ENCODE results near the gene RIN1. TPM values are rescaled to one million over a fixed set of nuclear protein-coding genes. Genes with fewer than 3 reads are reported as not detected.
A peak's percentile ranks its signal among the peaks of the same experiment; 100 is the strongest.

The RIN1 gene
- total and polyA plus RNA-seq, 10 donors: 2.3 to 10.9 (median 7.6) TPM

- 68 to 88% (median 86%) methylated on average over 2 to 14 of the region's 14 CpGs for WGBS, 5 donors
- Histone ChIP-seq H3K4me3 (no peak overlapping the region), H3K9me3 (no peaks in the 10 kb centered on the region), H3K27ac (no peak overlapping the region), H3K36me3 (peaks cover 0 to 27% (median 6%) of the 10 kb centered on the region in 6 donors), H3K4me1 (peaks cover 15 to 72% (median 36%) of the 10 kb centered on the region in 6 donors), H3K27me3 (replicated peaks in 1 of 7) (peaks cover 0 to 14% (median 0%) of the 10 kb centered on the region in 7 donors)
- DNase-seq: peak; percentile 75
- TF ChIP-seq, protein P1, sequence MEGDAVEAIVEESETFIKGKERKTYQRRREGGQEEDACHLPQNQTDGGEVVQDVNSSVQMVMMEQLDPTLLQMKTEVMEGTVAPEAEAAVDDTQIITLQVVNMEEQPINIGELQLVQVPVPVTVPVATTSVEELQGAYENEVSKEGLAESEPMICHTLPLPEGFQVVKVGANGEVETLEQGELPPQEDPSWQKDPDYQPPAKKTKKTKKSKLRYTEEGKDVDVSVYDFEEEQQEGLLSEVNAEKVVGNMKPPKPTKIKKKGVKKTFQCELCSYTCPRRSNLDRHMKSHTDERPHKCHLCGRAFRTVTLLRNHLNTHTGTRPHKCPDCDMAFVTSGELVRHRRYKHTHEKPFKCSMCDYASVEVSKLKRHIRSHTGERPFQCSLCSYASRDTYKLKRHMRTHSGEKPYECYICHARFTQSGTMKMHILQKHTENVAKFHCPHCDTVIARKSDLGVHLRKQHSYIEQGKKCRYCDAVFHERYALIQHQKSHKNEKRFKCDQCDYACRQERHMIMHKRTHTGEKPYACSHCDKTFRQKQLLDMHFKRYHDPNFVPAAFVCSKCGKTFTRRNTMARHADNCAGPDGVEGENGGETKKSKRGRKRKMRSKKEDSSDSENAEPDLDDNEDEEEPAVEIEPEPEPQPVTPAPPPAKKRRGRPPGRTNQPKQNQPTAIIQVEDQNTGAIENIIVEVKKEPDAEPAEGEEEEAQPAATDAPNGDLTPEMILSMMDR (IDR thresholded peaks at IDR 0.05 in 8 of 11, conservative IDR thresholded peaks at IDR 0.05 in 3 of 11): no peak
- TF ChIP-seq POLR2AphosphoS5 (IDR thresholded peaks at IDR 0.05) (no peak), POLR2A (IDR thresholded peaks at IDR 0.05) (no peak)
- intact Hi-C loops (cut with DNase I; ENCODE audit: low total_unique reads): loop anchor here (5.0 kb wide), 1 partner anchor 61 kb away; no protein-coding TSS in a partner anchor
These were observed 52.7 kb downstream of the RIN1 start for GRCh38 chr11:66283461-66284105.

DNA sequence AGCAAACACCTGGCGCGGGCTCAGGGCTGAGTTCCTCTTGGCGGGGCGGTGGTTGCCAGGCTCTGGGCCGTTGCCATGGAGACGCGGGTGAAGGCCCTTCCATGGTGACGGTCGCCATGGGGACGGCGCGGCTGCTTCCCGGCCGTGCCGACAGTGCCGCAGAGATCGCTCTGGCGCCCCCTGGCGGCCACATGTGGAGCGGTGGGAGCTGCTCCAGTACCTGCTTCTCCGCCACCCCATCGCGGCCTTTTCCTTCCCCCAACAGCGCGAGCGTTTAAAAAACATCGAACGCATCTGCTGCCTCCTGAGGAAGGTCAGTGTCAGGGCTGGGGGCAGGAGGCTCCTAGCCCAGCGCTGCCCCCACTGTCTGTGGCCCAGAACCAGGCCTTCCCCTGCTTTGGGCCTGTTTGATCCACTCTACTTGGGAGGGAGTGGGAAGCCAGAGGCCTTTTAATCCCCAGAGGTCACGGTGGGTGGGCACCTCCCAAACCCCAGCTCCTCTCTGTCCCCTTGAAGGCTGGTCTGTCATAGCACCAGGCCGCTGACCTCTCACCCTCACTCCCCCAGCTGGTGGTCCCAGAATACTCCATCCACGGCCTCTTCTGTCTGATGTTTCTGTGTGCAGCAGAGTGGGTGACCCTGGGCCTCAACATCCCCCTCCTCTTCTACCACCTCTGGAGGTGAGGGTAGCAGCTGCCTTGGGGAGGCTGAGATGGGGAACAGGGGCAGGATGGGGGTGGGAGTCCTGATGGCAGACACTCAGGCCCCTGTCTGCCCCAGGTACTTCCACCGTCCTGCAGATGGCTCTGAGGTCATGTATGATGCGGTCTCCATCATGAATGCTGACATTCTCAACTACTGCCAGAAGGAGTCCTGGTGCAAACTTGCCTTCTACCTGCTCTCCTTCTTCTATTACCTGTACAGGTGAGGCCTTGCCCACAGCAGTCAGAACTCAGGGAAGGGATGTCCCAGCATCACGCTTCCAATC is 53.5 kb downstream of the RIN1 start:
- H3K27ac ChIP-seq: peak overlapping the region in 4 of 8 donors; percentile 46 to 61 (median 50)

More for the DNA sequence above, 53.5 kb downstream of the RIN1 start:
- peaks cover 0 to 17% (median 0%) of the 10 kb centered on the region in 7 donors for H3K27me3 ChIP-seq (replicated peaks in 1 of 7)
- peaks cover 0 to 27% (median 6%) of the 10 kb centered on the region in 6 donors for H3K36me3 ChIP-seq
- DNase-seq: peak; percentile 100
- 14 to 32% (median 16%) methylated on average over 14 to 35 of the region's 35 CpGs for WGBS, 5 donors
- TF ChIP-seq POLR2AphosphoS5 (IDR thresholded peaks at IDR 0.05): peak; percentile 76 to 90 (median 84)
- TF ChIP-seq, protein P1 (IDR thresholded peaks at IDR 0.05 in 8 of 11, conservative IDR thresholded peaks at IDR 0.05 in 3 of 11): peak; percentile 97 to 99 (median 99)
- TF ChIP-seq POLR2A (IDR thresholded peaks at IDR 0.05): no peak
- H3K9me3 ChIP-seq: no peaks in the 10 kb centered on the region
- intact Hi-C loops (cut with DNase I; ENCODE audit: low total_unique reads): loop anchor here (5.0 kb wide), 1 partner anchor 60 kb away; no protein-coding TSS in a partner anchor
- H3K4me1 ChIP-seq: peaks cover 8 to 69% (median 31%) of the 10 kb centered on the region in 6 donors
- H3K4me3 ChIP-seq: peak overlapping the region in 1 of 8 donors; percentile 39

Small RNA genes within 50 kb of the gene (small RNA-seq; reads per million reads assigned to genes)
- gene RF00017: 0 reads per million in 4 donors

Other genes with a start within 250 kb of the RIN1 start
- gene KLC2, start 78.7 kb downstream of the RIN1 start, total RNA-seq: 10 to 100 TPM in 6 of 7 donors, 1 to 10 TPM in 1; 8.8 to 30.8 (median 18.3) TPM
- gene KLC2, start 78.7 kb downstream of the RIN1 start, polyA plus RNA-seq: 10 to 100 TPM in 1 of 3 donors, 1 to 10 TPM in 2; 5.5 to 19.5 (median 7.8) TPM
- gene RAB1B, start 67.8 kb downstream of the RIN1 start, total RNA-seq: 100 to 1,000 TPM; 101 to 130 (median 123) TPM
- gene RAB1B, start 67.8 kb downstream of the RIN1 start, polyA plus RNA-seq: 100 to 1,000 TPM in 1 of 3 donors, 10 to 100 TPM in 2; 66.8 to 150 (median 77.0) TPM
- 1 to 10 TPM in 3 of 7 donors, under 1 TPM in 2, not detected in 2; 0.40 to 1.9 (median 1.3) TPM for gene CNIH2, start 58.3 kb downstream of the RIN1 start, total RNA-seq
- under 1 TPM; 0.20 to 0.57 (median 0.26) TPM for gene CNIH2, start 58.3 kb downstream of the RIN1 start, polyA plus RNA-seq
- 10 to 100 TPM; 34.7 to 50.4 (median 40.4) TPM for gene YIF1A, start 47.3 kb downstream of the RIN1 start, total RNA-seq
- gene YIF1A, start 47.3 kb downstream of the RIN1 start, polyA plus RNA-seq: 10 to 100 TPM; 48.3 to 60.1 (median 49.3) TPM
- gene TMEM151A, start 44.5 kb downstream of the RIN1 start, total RNA-seq: under 1 TPM in 1 of 7 donors, not detected in 6; 0.34 TPM
- gene TMEM151A, start 44.5 kb downstream of the RIN1 start, polyA plus RNA-seq: under 1 TPM in 2 of 3 donors, not detected in 1; 0.02 TPM
- gene CD248, start 19.4 kb downstream of the RIN1 start, total RNA-seq: 10 to 100 TPM in 2 of 7 donors, 1 to 10 TPM in 5; 4.7 to 15.7 (median 6.5) TPM
- gene CD248, start 19.4 kb downstream of the RIN1 start, polyA plus RNA-seq: 1 to 10 TPM; 1.7 to 2.7 (median 2.0) TPM
- gene BRMS1, start 8.7 kb upstream of the RIN1 start, total RNA-seq: 10 to 100 TPM; 32.3 to 52.5 (median 37.2) TPM
- 10 to 100 TPM; 61.6 to 90.6 (median 83.0) TPM for gene BRMS1, start 8.7 kb upstream of the RIN1 start, polyA plus RNA-seq
- 10 to 100 TPM in 5 of 7 donors, 1 to 10 TPM in 2; 6.3 to 23.4 (median 13.9) TPM for gene B4GAT1, start 11.2 kb upstream of the RIN1 start, total RNA-seq
- 1 to 10 TPM; 4.3 to 8.9 (median 8.7) TPM for gene B4GAT1, start 11.2 kb upstream of the RIN1 start, polyA plus RNA-seq
- gene SLC29A2, start 35.3 kb upstream of the RIN1 start, total RNA-seq: 1 to 10 TPM; 1.9 to 5.0 (median 4.0) TPM
- 1 to 10 TPM; 4.8 to 8.4 (median 7.4) TPM for gene SLC29A2, start 35.3 kb upstream of the RIN1 start, polyA plus RNA-seq
- gene NPAS4, start 84.6 kb upstream of the RIN1 start, total RNA-seq: under 1 TPM in 2 of 7 donors, not detected in 5; 0.25 to 0.72 TPM
- under 1 TPM in 2 of 3 donors, not detected in 1; 0.11 to 0.22 TPM for gene NPAS4, start 84.6 kb upstream of the RIN1 start, polyA plus RNA-seq
- 10 to 100 TPM; 25.5 to 41.2 (median 32.6) TPM for gene MRPL11, start 102.4 kb upstream of the RIN1 start, total RNA-seq
- 10 to 100 TPM; 60.3 to 87.1 (median 72.7) TPM for gene MRPL11, start 102.4 kb upstream of the RIN1 start, polyA plus RNA-seq
- gene PELI3, start 130.5 kb upstream of the RIN1 start, total RNA-seq: 10 to 100 TPM in 5 of 7 donors, 1 to 10 TPM in 2; 4.9 to 14.6 (median 10.7) TPM
- 1 to 10 TPM; 2.4 to 6.4 (median 2.7) TPM for gene PELI3, start 130.5 kb upstream of the RIN1 start, polyA plus RNA-seq
- gene DPP3, start 144.0 kb upstream of the RIN1 start, total RNA-seq: 10 to 100 TPM; 17.9 to 35.5 (median 23.9) TPM
- 10 to 100 TPM; 20.0 to 25.9 (median 20.6) TPM for gene DPP3, start 144.0 kb upstream of the RIN1 start, polyA plus RNA-seq
- gene BBS1, start 174.2 kb upstream of the RIN1 start, total RNA-seq: 10 to 100 TPM; 22.2 to 60.5 (median 36.9) TPM
- 1 to 10 TPM; 5.2 to 9.9 (median 5.8) TPM for gene BBS1, start 174.2 kb upstream of the RIN1 start, polyA plus RNA-seq
- 10 to 100 TPM; 14.6 to 25.7 (median 23.9) TPM for gene ZDHHC24, start 209.6 kb upstream of the RIN1 start, total RNA-seq
- 10 to 100 TPM in 2 of 3 donors, 1 to 10 TPM in 1; 9.1 to 11.6 (median 10.8) TPM for gene ZDHHC24, start 209.6 kb upstream of the RIN1 start, polyA plus RNA-seq
- gene ACTN3, start 210.5 kb upstream of the RIN1 start, total RNA-seq: under 1 TPM in 4 of 7 donors, not detected in 3; 0.21 to 0.34 (median 0.24) TPM
- under 1 TPM; 0.05 to 0.13 (median 0.06) TPM for gene ACTN3, start 210.5 kb upstream of the RIN1 start, polyA plus RNA-seq
- gene CTSF, start 232.2 kb upstream of the RIN1 start, total RNA-seq: 10 to 100 TPM; 11.4 to 60.8 (median 46.4) TPM
- gene CTSF, start 232.2 kb upstream of the RIN1 start, polyA plus RNA-seq: 10 to 100 TPM; 23.7 to 26.6 (median 24.0) TPM